Activated CD4-positive, alpha-beta T cell treated with anti-CD3 and anti-CD28 coated beads, Interleukin-2, Interleukin-6, amounts not matched to agents 100 ng/mL and 50 ng/mL, durations not matched to agents 16 hours and 8 hours (primary cell): Measurements from ENCODE around the gene TRPV2.

Experiments used
- DNase-seq: peaks from one replicate; pipeline ENCODE4 v3.0.0-alpha.2; 2020

The TRPV2 gene

DNA sequence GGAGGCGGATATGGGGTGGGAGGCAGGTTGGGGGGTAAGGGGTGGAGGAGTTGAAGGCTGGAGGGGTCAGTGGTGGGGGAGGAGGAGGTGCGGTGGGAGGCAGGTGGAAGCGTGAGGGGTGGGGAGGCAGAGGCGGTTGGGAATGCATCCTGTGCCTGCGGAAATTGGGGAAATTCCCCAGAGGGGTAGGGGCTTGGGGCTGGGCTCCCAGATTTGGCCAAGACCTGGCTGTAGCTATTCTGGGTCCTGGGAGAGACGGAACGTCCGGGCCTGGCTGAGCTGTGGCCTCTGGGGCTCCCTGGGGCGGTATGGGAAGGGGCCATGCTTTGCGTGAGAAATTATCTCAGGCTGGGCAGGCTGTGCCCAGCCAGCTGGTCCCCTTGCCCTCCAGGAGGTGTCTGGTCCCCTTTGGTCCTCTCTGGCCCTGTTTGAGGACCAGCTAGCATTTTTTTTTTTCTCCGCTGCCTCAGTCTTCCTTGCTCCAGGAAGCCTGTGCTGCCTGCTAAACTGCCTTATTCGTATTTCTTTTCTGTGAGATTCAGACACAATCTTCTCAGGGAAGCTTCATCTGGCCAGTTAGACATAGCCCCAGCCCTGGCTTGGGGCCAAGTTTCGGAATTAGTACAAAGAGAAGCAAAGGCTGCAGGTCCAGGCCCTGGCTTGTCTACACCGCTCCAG is 7.3 kb upstream of the TRPV2 start:
- peak; percentile 19 for DNase-seq

DNA sequence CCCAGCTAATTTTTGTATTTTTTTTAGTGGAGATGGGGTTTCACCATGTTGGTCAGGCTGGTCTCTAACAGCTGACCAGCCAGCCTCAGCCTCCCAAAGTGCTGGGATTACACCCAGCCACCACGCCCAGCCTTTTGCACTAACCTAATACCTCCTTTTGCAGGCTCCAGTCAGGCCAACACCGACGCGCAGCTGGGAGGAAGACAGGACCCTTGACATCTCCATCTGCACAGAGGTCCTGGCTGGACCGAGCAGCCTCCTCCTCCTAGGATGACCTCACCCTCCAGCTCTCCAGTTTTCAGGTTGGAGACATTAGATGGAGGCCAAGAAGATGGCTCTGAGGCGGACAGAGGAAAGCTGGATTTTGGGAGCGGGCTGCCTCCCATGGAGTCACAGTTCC is 2.0 kb downstream of the TRPV2 start:
- no peak for DNase-seq

GRCh38 chr17:16417896-16418684 is 2.7 kb downstream of the TRPV2 start:
- DNase-seq, result no peak

DNA sequence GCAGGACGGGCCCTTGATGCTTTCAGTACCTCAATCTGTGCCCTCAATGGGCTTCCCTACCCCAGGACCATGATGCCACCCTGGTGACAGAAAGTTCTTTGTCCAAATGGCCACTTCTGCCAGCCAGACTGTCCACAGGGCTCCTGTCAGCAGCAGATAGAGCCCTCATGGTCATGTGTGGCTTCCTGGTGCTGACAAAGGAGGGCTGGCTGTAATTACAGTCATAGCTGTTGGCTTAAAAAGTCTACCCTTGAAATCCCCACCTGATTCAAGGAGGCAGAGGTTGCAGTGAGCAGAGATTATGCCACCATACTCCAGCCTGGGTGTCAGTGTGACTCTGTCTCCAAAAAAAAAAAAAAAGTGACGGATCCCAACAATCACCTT is 3.3 kb downstream of the TRPV2 start:
- peak; percentile 57 for DNase-seq

DNA sequence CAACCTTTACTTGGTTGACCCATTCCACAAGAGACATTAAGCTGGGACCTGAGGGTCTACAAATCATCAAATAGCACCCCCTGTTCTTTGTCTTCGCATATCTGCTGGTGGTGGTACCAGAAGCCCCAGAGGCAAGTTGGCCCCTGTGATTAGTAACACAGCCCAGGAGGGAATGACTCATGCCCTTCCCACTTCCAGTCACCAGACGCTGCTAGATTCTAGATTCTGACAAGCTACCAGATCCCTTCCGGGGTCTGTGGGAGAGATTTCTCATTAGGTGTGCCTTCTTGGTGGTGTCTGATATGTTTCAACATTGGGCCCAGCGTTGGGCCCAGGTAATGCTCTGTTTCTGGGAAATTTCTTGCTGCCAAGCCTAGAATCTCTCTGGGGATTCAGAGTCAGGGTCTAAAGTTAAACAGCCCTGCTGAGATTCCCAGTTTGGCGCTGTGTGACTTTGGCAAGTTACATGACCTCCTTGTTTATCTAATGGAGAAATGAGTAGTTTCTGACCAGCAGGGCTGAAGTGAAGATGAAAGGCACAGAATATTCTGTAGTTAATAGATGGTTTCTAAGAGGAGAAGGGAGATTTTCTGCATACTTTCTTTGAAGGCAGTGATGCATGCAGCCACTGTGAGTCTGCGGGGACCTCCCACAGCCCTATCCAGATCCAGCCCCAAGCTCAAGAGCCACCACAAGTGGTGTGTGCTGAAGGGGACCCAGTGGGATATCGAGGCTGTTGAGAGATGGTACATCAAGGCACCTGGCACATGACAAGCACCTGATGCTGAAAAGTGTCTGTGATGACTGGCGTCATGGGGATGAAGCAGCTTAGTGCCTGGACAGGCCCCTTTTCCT is 3.9 kb downstream of the TRPV2 start:
- peak; percentile 93 for DNase-seq

- DNase-seq, result peak; percentile 81
Observed at GRCh38 chr17:16419929-16420271, 4.5 kb downstream of the TRPV2 start.

GRCh38 chr17:16422416-16422815 is 7.0 kb downstream of the TRPV2 start:
- no peak for DNase-seq

DNA sequence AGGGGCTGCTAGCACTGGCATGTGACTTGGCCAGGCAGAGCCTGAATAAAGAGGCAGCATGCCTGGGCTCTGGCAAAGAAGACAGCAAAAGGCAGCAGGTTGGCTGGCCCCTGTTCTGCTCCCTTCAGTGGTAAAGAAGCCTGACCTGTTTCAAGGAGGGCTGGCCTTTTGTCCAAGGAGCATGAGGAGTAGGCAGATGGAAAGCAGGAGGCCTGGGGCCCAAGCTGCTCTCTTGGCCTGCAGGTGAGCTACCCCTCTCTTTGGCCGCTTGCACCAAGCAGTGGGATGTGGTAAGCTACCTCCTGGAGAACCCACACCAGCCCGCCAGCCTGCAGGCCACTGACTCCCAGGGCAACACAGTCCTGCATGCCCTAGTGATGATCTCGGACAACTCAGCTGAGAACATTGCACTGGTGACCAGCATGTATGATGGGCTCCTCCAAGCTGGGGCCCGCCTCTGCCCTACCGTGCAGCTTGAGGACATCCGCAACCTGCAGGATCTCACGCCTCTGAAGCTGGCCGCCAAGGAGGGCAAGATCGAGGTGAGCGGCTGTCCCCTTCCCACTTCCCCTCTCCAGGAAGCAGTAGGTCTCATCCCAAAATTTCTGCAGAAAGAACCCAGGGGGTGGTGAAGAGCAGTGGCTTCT is 8.0 kb downstream of the TRPV2 start:
- DNase-seq, result no peak

GRCh38 chr17:16425202-16425601 is 9.8 kb downstream of the TRPV2 start:
- no peak for DNase-seq

GRCh38 chr17:16425698-16426659 is 10.6 kb downstream of the TRPV2 start:
- DNase-seq, result no peak

DNA sequence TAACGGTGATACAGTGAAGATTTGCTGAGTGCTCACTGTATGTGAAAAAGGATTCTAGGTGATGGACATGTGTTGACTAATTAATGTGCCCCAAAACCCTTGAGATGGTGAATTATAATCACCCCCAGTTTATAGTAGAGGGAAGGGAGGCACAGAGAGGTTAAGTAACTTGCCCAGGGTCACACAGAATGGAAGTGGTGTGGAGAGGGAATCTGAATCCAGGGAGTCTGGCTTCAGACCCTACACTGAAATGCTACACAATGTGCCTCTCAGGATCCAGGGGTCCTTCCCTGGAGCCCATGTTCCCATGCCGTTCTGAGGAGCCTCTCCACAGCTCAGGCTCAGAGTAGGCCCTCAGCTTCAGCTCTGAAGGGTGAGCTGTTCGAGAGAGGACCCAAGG is 11.6 kb downstream of the TRPV2 start:
- DNase-seq, result no peak

GRCh38 chr17:16428098-16428882 is 12.9 kb downstream of the TRPV2 start:
- DNase-seq, result peak; percentile 61

DNA sequence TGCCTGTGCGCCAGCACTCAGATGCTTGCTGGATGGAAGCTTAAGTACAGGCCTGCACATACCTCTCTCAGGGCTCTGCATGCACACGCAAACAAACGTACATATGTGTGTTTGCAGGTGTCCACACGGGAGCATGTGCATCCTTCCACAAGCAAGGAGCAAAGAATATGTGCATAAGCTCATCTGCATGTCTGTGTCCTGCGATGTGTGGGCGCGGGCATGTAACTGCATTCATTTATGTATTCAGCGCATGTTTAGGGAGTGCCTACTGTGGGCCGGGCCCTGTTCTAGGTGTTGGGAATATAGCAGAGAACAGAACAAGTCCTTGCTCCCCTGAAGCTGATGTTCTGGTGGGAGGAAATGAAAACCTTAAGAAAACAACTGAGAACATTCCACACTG is 13.7 kb downstream of the TRPV2 start:
- no peak for DNase-seq

- no peak for DNase-seq
Observed at GRCh38 chr17:16430650-16431049, 15.3 kb downstream of the TRPV2 start.

- no peak for DNase-seq
Observed at GRCh38 chr17:16432017-16432416, 16.6 kb downstream of the TRPV2 start.

GRCh38 chr17:16433514-16433913 is 18.1 kb downstream of the TRPV2 start:
- DNase-seq, result no peak

DNA sequence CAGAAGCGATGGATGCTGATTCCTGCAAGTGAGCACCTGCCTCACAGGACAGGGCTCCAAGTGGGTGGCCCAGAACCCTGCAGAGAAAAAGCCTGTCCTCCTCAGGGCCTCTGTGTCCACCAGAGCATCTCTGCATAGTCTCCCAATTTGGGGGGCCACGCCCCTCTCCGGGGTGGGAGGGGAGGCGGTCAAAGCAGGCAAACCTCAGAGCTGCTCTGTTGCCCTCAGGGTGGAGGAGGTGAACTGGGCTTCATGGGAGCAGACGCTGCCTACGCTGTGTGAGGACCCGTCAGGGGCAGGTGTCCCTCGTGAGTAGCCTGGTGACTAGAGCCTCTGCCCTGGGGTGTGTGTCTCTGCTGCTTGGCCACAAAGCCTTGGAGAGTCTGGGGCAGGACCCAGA is 19.3 kb downstream of the TRPV2 start:
- no peak for DNase-seq

- no peak for DNase-seq
Observed at GRCh38 chr17:16435925-16436886, 20.8 kb downstream of the TRPV2 start.

DNA sequence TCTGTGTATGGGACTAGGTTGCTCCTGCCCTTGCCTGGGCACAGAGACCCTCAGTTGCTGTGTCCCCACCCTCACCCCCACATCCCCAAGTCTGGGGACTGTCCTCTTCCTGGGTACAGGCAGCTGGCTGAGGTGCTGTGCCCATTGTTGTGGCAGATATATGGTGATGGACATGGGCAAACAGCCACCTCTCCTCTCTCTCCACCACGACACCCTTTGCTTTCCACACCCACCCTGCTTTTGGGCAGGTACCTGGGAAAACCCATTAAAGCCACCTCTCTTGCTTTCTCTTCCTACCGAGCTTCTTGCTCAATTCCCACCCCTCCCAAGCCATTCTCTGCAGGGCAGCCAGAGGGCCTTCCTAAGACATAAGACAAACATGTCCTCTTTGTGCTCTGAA is 21.7 kb downstream of the TRPV2 start:
- DNase-seq, result no peak

DNA sequence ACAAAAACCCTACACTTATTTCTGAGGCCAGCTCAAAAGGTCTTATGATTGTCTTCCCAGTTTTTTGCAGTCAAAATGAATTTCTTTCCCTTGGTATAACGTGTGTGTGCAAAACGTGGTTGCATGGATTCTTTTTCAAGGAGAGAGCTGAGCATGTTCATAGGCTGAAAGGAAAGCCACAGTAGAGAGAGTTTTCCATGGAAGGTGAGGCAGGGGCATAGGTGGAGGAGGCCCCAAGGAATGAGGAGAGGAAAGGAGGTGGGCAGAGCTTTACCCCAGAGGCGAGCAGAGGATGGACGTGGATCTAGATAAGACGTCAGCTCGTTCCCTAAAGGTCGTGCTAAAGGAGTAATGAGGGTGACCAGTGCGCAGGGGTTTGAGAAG is 22.8 kb downstream of the TRPV2 start:
- DNase-seq, result no peak
